HG02870 (cell line): ENCODE results near the gene OSBPL9.
"Not testable (repeated sequence)": the region's sequence is repeated elsewhere in the genome, so short reads cannot be mapped to it uniquely, and the experiment has no call there.

Experiments used
- ATAC-seq: cut with Tn5 transposase; IDR thresholded peaks from one replicate; pipeline ENCODE4 v1.9.1; 2021; ENCODE audit warnings: mild to moderate bottlenecking, moderate library complexity; ENCODE audit not compliant: unreplicated experiment

The OSBPL9 gene

DNA sequence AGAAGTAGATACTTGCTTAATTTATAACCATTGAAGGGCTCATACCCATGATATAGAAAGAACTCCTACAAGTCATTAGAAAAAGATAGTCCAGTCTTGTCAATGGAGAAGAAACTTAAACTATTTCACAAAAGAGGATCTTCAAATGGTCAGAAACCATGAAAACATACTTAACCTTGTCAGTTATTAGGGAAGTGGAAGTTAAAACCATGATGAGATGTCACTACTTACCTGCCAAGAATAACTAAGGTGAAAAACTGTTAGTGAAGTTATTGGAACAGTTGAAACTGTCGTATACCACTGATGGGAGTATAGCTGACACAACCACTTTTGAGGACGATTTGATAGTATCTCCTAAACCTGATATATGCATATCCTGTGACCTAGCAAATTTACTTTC, 46.8 kb downstream of the OSBPL9 start:
- ATAC-seq: no peak

DNA sequence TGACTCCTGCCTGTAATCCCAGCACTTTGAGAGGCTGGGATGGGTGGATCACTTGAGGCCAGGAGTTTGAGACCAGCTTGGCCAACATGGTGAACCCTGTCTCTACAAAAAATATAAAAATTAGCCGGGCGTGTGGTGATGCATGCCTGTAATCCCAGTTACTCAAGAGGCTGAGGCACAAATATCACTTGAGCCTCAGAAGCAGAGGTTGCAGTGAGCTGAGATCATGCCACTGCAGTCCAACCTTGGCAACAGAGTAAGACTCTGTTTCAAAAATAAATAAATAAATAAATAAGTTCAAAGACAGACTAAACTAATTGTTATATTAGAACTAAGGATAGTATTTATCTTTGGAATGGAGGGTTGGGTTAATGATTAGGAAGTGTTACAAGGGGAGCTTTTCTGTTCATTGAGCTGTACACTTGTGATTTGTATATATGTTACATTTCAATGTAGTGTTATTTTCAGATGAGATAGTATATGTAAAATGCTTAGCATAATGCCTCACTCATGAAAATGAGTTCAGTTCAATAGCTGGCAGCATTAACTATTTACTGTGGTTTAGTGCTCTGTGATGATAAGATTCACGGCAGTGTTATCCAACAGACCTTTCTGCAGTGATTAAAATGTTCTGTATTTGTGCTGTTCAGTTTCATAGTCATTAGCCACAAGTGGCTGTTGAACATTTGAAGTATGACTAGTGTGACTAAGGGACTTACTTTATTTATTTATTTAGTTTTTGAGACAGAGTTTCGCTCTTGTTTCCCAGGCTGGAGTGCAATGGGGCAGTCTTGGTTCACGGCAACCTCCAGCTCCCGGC, 47.7 kb downstream of the OSBPL9 start:
- ATAC-seq: no peak

DNA sequence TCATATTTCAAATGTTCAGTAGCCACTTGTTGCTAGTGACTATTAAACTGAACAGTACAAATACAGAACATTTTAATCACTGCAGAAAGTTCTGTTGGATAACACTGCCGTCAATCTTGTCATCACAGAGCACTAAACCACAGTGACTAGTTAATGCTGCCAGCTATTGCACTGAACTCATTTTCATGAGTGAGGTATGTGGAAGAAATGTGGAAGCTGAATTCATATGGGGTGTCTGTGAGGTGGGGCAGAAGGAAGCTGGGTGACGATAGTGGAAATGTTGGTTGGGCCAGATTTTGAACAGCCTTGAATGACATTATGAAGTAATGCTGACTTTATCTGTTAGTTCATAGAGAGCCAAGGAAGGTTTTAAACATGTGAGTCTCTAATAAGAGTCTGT, 49.6 kb downstream of the OSBPL9 start:
- no peak for ATAC-seq

DNA sequence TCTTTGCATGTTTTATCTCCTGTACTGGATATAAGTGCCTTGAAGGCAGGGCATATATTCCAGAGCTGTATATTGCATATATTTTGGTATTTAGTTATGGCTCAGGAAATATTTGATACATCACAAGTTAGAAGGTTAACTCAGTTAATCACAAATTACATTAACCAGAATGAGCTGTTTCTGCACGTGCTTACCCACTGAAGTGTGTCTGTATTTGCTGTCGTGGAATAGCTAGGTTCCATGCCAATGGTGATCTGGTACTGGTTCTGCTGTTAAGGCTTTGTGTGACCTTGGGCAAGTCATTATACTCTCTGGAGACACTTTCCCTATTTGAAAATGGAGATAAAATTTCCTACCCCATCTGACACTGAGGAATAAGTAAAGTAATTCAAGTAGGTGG, 50.7 kb downstream of the OSBPL9 start:
- no peak for ATAC-seq

DNA sequence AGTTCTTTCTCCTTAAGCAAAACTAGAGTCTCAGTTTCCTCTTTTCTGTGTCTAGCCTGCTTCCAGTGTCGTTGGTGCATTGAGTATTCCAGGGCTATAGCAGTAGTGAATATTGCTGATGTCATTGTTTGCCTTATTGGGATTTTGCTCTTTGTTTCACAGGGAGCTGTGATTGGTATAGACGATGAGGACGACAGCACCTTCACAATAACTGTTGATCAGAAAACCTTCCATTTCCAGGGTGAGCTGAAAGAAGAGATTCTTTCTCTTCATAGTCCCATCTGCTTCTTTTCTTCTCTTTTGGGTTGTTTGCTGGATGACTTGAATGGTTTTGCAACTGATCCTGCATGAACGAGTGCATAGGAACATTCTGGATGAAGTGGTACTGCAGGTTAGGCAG, 52.4 kb downstream of the OSBPL9 start:
- ATAC-seq: no peak

DNA sequence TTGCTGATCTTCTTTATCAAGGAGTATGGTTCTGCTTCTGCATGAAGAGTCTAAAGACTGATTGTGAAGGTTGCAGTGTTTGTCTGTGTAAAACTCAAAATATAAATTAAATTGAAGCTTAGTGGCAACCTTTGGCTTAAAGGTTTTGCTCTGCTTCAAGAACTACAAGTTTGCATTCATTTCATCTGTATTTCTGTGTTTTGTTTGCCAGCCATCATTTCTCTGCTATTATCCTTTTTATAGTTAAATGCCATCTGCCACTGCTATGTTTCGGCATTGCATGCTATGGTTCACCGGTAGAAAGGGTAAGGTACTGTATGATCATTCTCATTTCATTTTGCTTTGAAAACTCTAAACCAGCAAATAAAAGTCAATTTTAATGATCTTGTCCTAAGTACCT, 52.9 kb downstream of the OSBPL9 start:
- no peak for ATAC-seq

DNA sequence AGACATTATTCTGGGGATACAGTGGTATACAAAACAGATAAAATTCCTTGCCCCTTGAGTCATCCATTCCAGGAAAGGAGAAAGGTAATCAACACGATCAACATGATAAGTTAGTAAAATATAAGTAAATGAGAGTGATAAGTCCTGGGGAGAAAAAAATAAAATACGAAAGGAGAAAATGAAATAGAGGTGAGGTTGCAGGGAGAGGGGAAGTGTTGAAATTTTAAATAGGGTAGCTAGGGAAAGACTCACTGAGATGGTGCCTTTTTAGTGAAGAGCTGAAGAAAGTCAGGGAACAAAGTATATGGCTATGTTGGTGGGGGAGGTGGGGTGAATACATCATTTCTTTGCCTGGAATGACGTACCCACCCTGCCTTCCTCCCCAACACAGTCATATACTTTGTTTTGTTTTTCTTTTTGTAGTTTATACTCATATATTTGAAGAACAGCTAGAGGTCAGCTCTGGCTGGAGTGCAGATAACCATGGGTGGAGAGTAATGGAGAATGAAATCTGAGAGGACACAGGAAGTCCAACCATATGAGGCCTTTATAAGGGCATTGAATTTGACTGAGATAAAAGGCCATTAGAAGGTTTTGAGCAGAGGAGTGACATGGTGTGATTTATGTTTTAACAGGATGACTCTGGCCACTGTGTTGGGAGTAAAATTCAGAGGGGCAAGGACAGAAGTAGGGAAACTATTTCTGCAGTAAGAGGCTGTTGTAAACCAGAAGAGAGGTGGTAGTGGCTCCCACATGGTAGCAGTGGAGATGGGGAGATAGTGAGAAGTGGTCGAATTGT, 54.8 kb downstream of the OSBPL9 start:
- ATAC-seq: no peak

DNA sequence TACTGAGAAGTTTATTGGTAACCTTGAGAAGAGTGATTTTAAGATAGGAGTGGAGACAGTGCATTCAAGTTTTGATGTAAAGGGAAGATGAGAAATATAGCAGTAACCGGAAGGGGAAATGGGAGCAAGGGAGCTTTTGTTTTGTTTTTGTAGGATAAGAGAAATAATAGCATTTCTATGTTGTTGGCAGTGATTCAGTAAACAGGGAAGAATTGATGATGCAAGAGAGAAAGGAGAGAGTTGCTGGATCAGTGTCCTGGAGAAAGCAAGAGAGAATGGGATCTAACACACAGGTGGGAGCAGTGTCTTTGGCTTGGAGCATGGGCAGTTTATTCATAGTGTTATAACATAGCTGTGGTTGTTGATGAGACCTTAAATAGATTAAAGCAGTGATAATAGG, 56.4 kb downstream of the OSBPL9 start:
- no peak for ATAC-seq

DNA sequence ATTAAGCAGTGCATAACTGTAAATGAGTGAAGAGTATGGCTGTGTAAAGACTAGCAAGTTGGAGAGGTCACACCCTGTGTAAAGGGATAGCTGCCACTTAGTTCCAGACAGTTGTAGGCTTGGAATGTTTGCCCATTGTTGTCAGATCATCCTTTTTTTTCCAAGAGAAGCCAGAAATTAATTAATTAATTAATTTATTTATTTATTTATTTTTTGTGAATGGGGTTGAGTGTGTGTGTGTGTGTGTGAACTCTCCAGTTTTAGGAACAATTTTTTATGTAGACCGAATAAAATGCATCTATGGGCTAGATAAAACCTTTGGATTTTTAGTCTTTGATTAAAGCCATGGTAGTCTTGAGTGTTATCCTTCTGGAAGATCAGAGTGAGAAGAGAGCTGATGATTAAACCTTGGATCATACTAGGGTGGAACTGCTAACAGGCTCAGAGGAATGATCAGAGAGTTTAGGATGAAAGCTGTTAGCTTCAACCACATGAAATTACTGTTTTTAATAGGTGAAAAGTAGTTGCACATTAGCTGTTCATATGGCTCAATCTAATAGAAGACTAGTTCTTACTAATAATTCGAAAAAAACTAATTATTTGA, 58.4 kb downstream of the OSBPL9 start:
- ATAC-seq: no peak

DNA sequence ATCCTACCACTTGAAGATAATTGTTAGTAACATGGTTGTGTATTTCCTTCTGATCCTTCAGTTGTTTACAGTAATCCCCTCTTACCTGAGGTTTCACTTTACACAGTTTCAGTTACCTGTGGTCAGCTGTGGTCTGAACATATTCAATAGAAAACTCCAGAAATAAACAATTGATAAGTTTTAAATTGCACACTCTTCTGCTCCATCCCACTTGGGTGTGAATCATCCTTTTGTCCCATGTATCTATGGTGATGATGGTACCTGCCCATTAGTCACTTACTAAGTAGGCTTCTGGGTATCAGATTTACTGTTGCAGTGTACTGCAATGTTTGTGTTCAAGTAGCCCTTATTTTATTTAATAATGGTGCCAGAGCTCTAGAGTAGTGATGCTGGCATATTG, 62.5 kb downstream of the OSBPL9 start:
- ATAC-seq: peak; percentile 63

DNA sequence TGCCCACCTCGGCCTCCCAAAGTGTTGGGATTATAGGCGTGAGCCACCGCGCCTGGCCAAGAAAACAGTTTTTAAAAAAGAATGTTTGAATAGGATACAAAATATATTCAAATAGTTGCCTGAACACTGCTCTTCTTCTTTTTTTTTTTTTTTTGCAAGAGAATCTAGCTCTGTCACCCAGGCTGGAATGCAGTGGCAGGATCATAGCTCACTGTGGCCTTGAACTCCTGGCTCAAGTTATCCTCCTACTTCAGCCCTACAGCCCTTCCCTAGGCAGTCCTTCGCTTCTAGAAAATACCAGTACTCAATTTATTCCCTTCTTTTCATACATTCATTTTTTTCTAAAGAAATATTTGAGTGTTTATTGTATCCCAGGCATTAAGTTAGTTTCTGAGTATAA, 67.9 kb downstream of the OSBPL9 start:
- no peak for ATAC-seq

DNA sequence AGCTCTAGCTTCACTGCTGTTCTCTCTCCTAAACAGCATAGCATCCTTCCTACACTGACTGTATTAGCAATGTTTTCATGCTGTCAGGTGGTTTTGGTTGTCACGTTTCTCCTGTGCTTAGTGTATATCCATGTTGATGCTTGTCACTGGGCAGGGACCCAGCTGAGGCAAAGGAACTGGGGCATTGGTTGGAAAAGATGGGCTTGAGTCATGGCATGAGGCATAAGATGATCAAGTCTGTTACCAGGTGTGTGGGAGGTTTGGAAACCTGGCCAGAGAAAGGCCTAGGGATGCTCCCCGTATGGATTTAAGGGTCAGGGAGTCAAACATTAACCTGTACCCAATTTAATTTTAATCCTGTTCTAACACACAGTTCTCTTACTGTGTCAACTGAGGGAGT, 69.6 kb downstream of the OSBPL9 start:
- no peak for ATAC-seq

DNA sequence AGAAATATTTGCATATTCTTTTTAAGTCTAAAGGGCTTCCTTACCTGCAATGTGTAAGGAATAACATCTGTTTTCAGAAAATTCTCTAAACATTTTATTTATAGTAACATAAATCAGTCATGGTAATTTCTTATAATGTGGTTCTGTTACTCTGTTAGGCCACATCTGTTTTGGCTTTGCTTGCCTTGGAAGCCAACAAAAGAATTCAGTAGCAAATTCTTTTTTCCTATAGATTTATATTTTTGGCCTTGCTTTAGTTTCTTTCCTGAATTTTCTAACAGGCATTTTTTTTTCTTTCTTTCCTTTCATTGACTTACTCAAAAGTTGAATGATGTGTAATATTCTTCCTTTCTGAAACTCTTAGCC, 72.2 kb downstream of the OSBPL9 start:
- no peak for ATAC-seq

DNA sequence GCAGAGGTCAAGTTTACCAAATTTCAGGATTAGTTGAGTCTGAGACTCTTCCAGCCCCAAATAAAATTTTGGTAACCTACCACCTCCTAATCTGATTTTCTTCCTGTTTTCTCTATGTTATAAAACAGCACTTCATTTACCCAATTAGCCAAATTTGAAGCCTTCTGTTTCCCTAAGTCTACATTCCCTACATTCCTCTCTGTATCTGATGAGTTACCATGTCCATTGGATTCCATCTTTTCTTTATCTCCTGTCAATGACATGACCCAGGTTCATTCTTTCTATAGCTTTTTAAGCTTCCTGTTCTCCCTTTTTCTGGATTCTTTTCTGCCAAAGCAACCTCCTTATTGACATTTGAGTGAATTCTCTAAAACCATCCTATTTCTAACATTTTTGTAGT, 72.8 kb downstream of the OSBPL9 start:
- ATAC-seq: no peak

DNA sequence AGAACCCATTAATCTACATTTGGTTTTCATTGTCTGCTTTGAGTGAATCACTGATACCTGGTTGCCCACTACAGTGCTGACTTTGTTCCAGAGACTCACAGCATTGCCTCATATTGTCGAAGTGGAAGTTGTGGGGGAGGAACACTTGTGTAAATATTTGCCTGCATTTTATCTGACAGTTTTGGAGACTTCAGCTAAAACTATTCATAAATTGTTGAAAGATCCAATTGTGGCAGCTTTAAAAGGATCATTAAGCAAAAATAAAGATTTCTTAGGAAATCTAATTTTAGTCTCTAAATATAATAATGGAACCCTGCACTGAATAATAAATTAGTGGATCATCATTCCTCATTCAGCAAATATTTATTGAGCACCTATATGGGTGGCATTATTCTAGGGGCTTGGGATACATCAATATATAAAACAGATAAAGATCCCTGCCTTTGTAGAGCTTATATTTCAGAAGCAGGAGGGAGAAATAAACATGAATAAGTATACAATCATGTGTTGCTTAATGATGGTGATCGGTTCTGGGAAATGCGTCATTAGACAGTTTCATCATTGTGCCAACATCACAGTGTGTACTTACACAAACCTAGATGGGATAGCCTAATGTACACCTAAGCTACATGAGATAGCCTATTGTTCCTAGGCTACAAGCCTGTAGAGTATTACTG, 73.5 kb downstream of the OSBPL9 start:
- ATAC-seq: no peak

DNA sequence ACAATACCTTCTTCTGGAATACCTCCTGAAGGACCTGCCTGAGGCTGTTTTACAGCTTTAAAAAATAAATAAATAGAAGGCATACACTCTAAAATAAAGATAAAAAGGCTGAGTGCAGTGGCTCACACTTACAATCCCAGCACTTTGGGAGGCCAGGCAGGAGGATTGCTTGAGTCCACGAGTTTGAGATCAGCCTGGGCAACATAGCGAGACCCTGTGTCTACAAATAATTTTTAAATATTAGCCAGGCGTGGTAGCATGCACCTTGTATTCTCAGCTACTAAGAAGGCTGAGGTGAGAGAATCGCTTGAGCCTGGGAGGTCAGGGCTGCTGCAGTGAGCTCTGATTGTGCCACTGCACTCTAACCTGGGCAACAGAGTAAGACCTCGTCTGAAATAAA, 75.0 kb downstream of the OSBPL9 start:
- ATAC-seq: no peak

DNA sequence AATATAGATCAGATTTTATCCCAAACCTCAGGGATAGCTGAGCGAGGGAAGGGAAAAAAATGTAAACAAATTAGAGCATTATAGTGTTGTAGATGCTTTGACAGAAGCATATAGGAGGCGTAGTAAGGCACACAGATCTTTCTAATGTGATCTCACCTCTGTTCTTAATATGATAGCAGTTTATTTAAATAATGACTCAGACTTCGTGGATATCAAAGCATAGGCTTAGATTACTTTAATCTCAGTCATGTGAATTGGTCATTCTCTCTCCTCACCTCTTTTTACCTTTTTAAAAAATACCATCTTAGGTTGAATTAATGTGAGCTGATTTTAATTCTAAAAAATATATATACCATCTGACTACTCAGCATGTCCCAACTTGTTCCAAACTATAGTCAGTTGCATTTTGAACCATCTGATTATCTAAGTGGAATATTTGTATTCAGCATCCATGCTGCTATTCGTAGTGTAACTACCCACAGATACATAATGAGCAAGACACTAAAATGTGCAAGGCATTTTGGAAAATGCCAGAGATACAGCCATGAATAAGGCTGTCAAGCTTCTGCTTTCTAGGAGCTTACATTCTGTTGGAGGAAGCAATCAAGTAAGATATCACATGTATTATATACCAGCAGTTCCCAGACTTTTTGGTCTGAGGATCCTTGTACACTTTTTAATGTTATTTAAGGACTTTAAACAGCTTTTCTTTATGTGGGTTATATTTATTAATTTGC, 76.7 kb downstream of the OSBPL9 start:
- no peak for ATAC-seq

DNA sequence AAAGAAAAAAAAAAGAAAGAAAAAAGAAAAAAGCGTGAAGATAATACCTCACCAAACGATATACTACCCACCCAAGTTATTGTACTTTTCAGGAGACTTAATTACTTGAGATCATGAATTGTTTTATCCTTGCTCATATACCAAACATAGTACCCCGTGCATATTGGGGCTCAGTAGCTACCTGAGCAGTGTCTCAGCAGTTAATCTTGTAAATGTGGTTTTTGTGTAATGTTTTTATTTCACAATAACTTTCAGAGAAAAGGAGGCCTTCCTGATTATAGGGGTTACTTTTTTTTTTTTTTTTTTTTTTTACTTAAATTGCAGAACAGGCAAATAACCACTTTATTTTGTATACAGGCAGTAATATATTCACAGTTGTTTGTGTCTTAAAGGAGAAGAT, 80.3 kb downstream of the OSBPL9 start:
- ATAC-seq: no peak

DNA sequence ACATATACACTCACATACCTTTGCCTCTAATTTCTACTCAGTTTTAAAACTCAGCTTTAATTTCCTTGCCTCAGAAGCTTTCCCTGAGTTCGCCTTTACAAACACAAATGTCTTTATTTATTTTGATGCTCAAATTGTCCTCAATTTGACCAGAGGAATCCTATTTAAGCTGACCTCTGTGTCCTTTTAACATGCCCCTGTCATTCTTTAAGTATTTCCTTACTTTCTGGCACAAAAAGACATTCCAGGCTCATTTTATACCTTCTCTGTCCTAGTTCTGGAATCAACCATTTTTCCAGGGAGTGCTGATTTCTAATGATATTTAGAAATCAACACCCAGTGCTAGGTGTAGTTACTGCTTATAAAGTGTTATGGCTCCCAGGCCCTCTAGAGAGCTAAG, 82.5 kb downstream of the OSBPL9 start:
- no peak for ATAC-seq

DNA sequence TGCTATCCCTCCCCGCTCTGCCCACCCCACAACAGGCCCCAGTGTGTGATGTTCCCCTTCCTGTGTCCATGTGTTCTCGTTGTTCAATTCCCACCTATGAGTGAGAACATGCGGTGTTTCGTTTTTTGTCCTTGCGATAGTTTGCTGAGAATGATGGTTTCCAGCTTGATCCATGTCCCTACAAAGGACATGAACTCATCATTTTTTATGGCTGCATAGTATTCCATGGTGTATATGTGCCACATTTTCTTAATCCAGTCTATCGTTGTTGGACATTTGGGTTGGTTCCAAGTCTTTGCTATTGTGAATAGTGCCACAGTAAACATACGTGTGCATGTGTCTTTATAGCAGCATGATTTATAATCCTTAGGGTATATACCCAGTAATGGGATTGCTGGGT, 84.9 kb downstream of the OSBPL9 start:
- ATAC-seq: not testable (repeated sequence)

DNA sequence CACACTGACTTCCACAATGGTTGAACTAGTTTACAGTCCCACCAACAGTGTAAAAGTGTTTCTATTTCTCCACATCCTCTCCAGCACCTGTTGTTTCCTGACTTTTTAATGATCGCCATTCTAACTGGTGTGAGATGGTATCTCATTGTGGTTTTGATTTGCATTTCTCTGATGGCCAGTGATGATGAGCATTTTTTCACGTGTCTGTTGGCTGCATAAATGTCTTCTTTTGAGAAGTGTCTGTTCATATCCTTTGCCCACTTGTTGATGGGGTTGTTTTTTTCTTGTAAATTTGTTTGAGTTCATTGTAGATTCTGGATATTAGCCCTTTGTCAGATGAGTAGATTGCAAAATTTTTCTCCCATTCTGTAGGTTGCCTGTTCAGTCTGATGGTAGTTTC, 85.3 kb downstream of the OSBPL9 start:
- not testable (repeated sequence) for ATAC-seq
